HEK293 (cell line): ENCODE measurements around the gene FOXC2.

Experiments
- BCL11A ChIP-seq: fragments of 450-650 bp; formaldehyde crosslinking; IDR thresholded peaks from 2 replicates; pipeline ENCODE4 v1.5.1; 2016; ENCODE audit warnings: low read depth, missing biosample characterization, missing genetic modification characterization
- INSM2 ChIP-seq: fragments of 450-650 bp; formaldehyde crosslinking; IDR thresholded peaks from 2 replicates; pipeline ENCODE4 v1.5.1; 2016; ENCODE audit warnings: missing biosample characterization, missing genetic modification characterization
- KLF1 ChIP-seq: fragments of 450-650 bp; formaldehyde crosslinking; IDR thresholded peaks from 2 replicates; pipeline ENCODE4 v1.5.1; 2016; ENCODE audit warnings: missing biosample characterization, missing genetic modification characterization
- MYNN ChIP-seq: fragments of 450-650 bp; formaldehyde crosslinking; IDR thresholded peaks from 2 replicates; pipeline ENCODE4 v1.5.1; 2016; ENCODE audit warnings: missing biosample characterization, missing genetic modification characterization, borderline replicate concordance
- PATZ1 ChIP-seq: fragments of 450-650 bp; formaldehyde crosslinking; IDR thresholded peaks from 2 replicates; pipeline ENCODE4 v1.5.1; 2016; ENCODE audit warnings: missing biosample characterization, missing genetic modification characterization
- PBX3 ChIP-seq: sonication (generic); formaldehyde crosslinking; IDR thresholded peaks from 2 replicates; pipeline ENCODE4 v1.8.1; 2022; ENCODE audit warnings: mild to moderate bottlenecking, moderate library complexity, missing genetic modification reagents
- SCRT2 ChIP-seq: fragments of 450-650 bp; formaldehyde crosslinking; IDR thresholded peaks from 2 replicates; pipeline ENCODE4 v1.5.1; 2016; ENCODE audit warnings: missing biosample characterization, missing genetic modification characterization
- SP7 ChIP-seq: fragments of 450-650 bp; formaldehyde crosslinking; IDR thresholded peaks from 2 replicates; pipeline ENCODE4 v1.5.1; 2016; ENCODE audit warnings: missing biosample characterization, missing genetic modification characterization
- ZBTB10 ChIP-seq: fragments of 450-650 bp; formaldehyde crosslinking; IDR thresholded peaks from 2 replicates; pipeline ENCODE4 v1.5.1; 2016; ENCODE audit warnings: missing biosample characterization, missing genetic modification characterization
- ZBTB21 ChIP-seq: fragments of 450-650 bp; formaldehyde crosslinking; IDR thresholded peaks from 2 replicates; pipeline ENCODE4 v1.5.1; 2017; ENCODE audit warnings: missing biosample characterization, missing genetic modification characterization
- ZFP69B ChIP-seq: fragments of 450-650 bp; formaldehyde crosslinking; IDR thresholded peaks from 2 replicates; pipeline ENCODE4 v1.5.1; 2016; ENCODE audit warnings: missing biosample characterization, missing genetic modification characterization
- ZNF175 ChIP-seq: fragments of 450-650 bp; formaldehyde crosslinking; IDR thresholded peaks from 2 replicates; pipeline ENCODE4 v1.5.1; 2016; ENCODE audit warnings: missing biosample characterization, missing genetic modification characterization
- ZNF24 ChIP-seq: fragments of 450-650 bp; formaldehyde crosslinking; IDR thresholded peaks from 2 replicates; pipeline ENCODE4 v1.5.1; 2016; ENCODE audit warnings: missing biosample characterization, missing genetic modification characterization
- ZNF37A ChIP-seq: fragments of 450-650 bp; IDR thresholded peaks from 2 replicates; pipeline ENCODE4 v1.5.1; 2018; ENCODE audit warnings: missing biosample characterization, missing genetic modification characterization
- ZNF391 ChIP-seq: fragments of 450-650 bp; formaldehyde crosslinking; IDR thresholded peaks from 2 replicates; pipeline ENCODE4 v1.5.1; 2016; ENCODE audit warnings: low read depth, missing biosample characterization, missing genetic modification characterization, borderline replicate concordance
- ZNF514 ChIP-seq: fragments of 450-650 bp; formaldehyde crosslinking; IDR thresholded peaks from 2 replicates; pipeline ENCODE4 v1.5.1; 2016; ENCODE audit warnings: missing biosample characterization, missing genetic modification characterization
- ZNF518A ChIP-seq: fragments of 450-650 bp; formaldehyde crosslinking; conservative IDR thresholded peaks from 2 replicates; pipeline ENCODE4 v1.5.1; 2016; ENCODE audit warnings: low read depth, missing biosample characterization, missing genetic modification characterization
- ZNF571 ChIP-seq: fragments of 450-650 bp; formaldehyde crosslinking; IDR thresholded peaks from 2 replicates; pipeline ENCODE4 v1.5.0; 2017; ENCODE audit warnings: missing biosample characterization, missing genetic modification characterization
- ZNF623 ChIP-seq: fragments of 450-650 bp; formaldehyde crosslinking; IDR thresholded peaks from 2 replicates; pipeline ENCODE4 v1.5.1; 2016; ENCODE audit warnings: missing biosample characterization, missing genetic modification characterization
- ZNF664 ChIP-seq: fragments of 450-650 bp; formaldehyde crosslinking; IDR thresholded peaks from 2 replicates; pipeline ENCODE4 v1.5.1; 2016; ENCODE audit warnings: missing biosample characterization, missing genetic modification characterization
- ZNF843 ChIP-seq: fragments of 450-650 bp; formaldehyde crosslinking; IDR thresholded peaks from 2 replicates; pipeline ENCODE4 v1.5.1; 2016; ENCODE audit warnings: missing biosample characterization, missing genetic modification characterization
- TF ChIP-seq, protein P1 (sequence below): fragments of 450-650 bp; formaldehyde crosslinking; optimal IDR thresholded peaks from 2 replicates; pipeline ENCODE3; 2016; ENCODE audit warnings: missing biosample characterization, mild to moderate bottlenecking, missing genetic modification characterization
- TF ChIP-seq, protein P2 (sequence below): fragments of 450-650 bp; formaldehyde crosslinking; IDR thresholded peaks from 2 replicates; pipeline ENCODE4 v1.5.1; 2016; ENCODE audit warnings: missing biosample characterization, missing genetic modification characterization, low read depth

FOXC2 gene

DNA sequence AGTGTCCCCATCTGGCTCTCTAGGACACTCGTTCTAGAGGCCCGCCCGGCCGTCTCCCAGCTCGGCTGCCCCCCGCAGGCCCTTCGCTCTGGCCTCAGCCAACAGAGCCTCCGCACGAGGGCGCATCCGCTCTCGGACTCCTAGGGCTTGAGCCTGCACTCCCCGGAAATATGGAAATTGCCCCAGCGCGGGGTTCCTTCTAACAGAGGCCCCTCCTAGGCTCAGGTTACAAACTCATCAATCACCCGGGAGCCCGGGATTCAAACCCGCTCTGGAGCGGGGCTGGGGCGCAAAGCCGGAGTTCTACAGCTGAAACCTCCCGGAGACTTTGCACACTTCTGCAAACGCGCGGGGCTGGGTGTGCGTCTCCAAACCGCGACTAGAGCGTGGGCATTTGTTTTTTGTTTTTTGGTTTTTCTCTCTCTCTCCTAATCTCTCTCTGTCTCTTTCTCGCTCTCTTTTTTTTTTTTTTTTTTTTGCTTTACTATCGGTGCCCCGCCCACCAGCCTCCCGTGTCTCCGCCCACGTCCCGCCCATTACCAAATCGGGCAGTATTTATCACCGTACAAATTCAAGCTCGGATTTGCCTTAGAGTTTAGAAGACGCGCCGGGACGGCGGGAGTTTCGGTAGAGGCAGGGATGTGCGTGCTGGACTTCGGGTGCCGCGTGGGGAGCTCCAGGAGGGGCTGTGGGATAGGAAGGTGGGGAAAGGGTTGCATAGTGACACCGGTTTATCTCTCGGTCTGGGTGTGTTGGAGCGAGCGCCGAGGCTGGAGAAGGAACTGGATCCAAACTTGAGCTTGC is 9.3 kb downstream of the FOXC2 start (continued):
- TF ChIP-seq ZBTB10 (tag by site-specific recombination), result no peak
- TF ChIP-seq ZNF514, result no peak
- TF ChIP-seq ZNF571, result no peak
- TF ChIP-seq ZNF623 (tag by site-specific recombination), result 0 out of 2 replicates have a peak, but pooled peaks have one; percentile 6
- peak; percentile 72 for TF ChIP-seq SP7 (tag by site-specific recombination)
- no peak for TF ChIP-seq ZNF664 (tag by site-specific recombination)
- TF ChIP-seq PATZ1 (tag by site-specific recombination), result peak; percentile 85
- no peak for TF ChIP-seq ZNF24 (tag by site-specific recombination)
- TF ChIP-seq ZFP69B (tag by site-specific recombination), result peak; percentile 46; the same call in 1 of the 2 replicates
- TF ChIP-seq ZNF518A (tag by site-specific recombination), result no peak
- TF ChIP-seq PBX3, result no peak
- TF ChIP-seq, protein P1, sequence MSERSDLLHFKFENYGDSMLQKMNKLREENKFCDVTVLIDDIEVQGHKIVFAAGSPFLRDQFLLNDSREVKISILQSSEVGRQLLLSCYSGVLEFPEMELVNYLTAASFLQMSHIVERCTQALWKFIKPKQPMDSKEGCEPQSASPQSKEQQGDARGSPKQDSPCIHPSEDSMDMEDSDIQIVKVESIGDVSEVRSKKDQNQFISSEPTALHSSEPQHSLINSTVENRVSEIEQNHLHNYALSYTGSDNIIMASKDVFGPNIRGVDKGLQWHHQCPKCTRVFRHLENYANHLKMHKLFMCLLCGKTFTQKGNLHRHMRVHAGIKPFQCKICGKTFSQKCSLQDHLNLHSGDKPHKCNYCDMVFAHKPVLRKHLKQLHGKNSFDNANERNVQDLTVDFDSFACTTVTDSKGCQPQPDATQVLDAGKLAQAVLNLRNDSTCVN (tag by site-specific recombination), result peak; percentile 21
- peak; percentile 59 for TF ChIP-seq KLF1 (tag by site-specific recombination)
- peak; percentile 45; the same call in 1 of the 2 replicates for TF ChIP-seq ZNF843 (tag by site-specific recombination)
- TF ChIP-seq INSM2 (tag by site-specific recombination), result no peak
- no peak for TF ChIP-seq ZNF37A (tag by site-specific recombination)
- no peak for TF ChIP-seq ZBTB21 (tag by site-specific recombination)
- TF ChIP-seq, protein P2, sequence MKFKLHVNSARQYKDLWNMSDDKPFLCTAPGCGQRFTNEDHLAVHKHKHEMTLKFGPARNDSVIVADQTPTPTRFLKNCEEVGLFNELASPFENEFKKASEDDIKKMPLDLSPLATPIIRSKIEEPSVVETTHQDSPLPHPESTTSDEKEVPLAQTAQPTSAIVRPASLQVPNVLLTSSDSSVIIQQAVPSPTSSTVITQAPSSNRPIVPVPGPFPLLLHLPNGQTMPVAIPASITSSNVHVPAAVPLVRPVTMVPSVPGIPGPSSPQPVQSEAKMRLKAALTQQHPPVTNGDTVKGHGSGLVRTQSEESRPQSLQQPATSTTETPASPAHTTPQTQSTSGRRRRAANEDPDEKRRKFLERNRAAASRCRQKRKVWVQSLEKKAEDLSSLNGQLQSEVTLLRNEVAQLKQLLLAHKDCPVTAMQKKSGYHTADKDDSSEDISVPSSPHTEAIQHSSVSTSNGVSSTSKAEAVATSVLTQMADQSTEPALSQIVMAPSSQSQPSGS, result no peak
- TF ChIP-seq ZNF175 (tag by site-specific recombination), result no peak
- TF ChIP-seq SCRT2 (tag by site-specific recombination), result no peak
- TF ChIP-seq ZNF391 (tag by site-specific recombination), result 0 out of 2 replicates have a peak, but pooled peaks have one; percentile 17
- TF ChIP-seq MYNN (tag by site-specific recombination), result no peak
- TF ChIP-seq BCL11A (tag by site-specific recombination), result no peak
